ENCODE results near the gene CALY. TPM values are rescaled to one million over a fixed set of nuclear protein-coding genes. Genes with fewer than 3 reads are reported as not detected.
A peak's percentile ranks its signal among the peaks of the same experiment; 100 is the strongest.

CALY gene
- polyA plus RNA-seq, 2 donors: 0.05 to 0.12 TPM

- peak overlapping the region; percentile 19 to 29 for H3K4me3 ChIP-seq (ENCODE audit: low read depth in 1 of 2, low read length in 2 of 2)
- 3 to 4% methylated on average over 58 to 75 of the region's 75 CpGs for WGBS, 2 donors
These were observed 1.2 kb downstream of the CALY start for GRCh38 chr10:133335246-133336117.

DNA sequence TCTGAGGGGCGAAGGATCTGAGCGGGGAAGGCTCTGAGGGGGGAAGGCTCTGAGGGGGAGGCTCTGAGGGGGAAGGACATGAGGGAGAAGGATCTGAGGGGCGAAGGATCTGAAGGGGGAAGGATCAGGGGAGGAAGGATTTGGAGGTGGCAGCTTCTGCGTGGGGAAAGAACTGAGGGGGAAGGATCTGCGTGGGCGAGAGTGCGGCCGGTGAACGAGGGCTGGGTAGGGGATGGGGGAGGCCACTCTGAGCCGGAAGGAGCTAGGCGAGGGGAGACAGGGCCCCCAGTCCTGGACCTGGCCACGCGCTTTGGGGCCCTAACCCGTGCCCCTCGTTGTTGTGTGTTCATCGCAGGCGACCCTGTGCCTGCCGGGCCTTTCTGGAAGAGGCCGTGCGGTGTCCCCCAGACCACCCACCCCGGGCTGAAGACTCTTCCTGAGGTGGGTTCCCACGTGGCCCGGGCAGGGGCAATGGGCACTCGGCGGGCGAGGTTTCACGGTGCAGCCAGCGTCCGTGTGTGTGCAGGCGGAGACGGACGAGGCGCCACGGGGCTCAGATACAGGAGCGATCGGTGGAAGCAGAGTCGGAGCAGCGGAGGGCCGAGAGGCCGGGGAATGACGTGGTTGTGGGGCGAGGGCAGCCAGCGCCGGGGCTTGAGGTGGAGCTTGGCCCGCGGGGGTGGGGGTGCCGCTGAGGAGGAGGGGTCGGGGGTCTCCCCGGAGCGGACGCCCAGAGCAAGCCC, 2.0 kb downstream of the CALY start:
- H3K4me3 ChIP-seq (ENCODE audit: low read depth in 1 of 2, low read length in 2 of 2): peak overlapping the region; percentile 19 to 29
- H3K4me1 ChIP-seq (ENCODE audit: control insufficient read depth in 2 of 2, insufficient read depth in 2 of 2, low read length in 1 of 2): peaks cover 5 to 8% of the 10 kb centered on the region in 2 donors
- H3K9me3 ChIP-seq (ENCODE audit: control insufficient read depth in 2 of 2, insufficient read depth in 1 of 2, low read depth in 1 of 2, low read length in 1 of 2): peaks cover 0 to 4% of the 10 kb centered on the region in 2 donors
- WGBS, 2 donors: 14 to 18% methylated on average over 38 to 51 of the region's 51 CpGs
- no peaks in the 10 kb centered on the region for H3K36me3 ChIP-seq (ENCODE audit: control insufficient read depth in 2 of 2, insufficient read depth in 2 of 2, low read length in 1 of 2)
- no peak overlapping the region for H3K27ac ChIP-seq (ENCODE audit: low read depth in 2 of 2, low read length in 1 of 2)
- H3K27me3 ChIP-seq (ENCODE audit: control insufficient read depth in 1 of 2, insufficient read depth in 2 of 2, low read length in 2 of 2): peaks cover 0 to 11% of the 10 kb centered on the region in 2 donors

More at GRCh38 chr10:133335246-133336117, 1.2 kb downstream of the CALY start:
- peaks cover 5 to 8% of the 10 kb centered on the region in 2 donors for H3K4me1 ChIP-seq (ENCODE audit: control insufficient read depth in 2 of 2, insufficient read depth in 2 of 2, low read length in 1 of 2)
- no peak overlapping the region for H3K27ac ChIP-seq (ENCODE audit: low read depth in 2 of 2, low read length in 1 of 2)
- H3K27me3 ChIP-seq (ENCODE audit: control insufficient read depth in 1 of 2, insufficient read depth in 2 of 2, low read length in 2 of 2): peaks cover 0 to 11% of the 10 kb centered on the region in 2 donors
- H3K36me3 ChIP-seq (ENCODE audit: control insufficient read depth in 2 of 2, insufficient read depth in 2 of 2, low read length in 1 of 2): no peaks in the 10 kb centered on the region
- H3K9me3 ChIP-seq (ENCODE audit: control insufficient read depth in 2 of 2, insufficient read depth in 1 of 2, low read depth in 1 of 2, low read length in 1 of 2): peaks cover 0 to 7% of the 10 kb centered on the region in 2 donors

- Histone ChIP-seq H3K27me3 (ENCODE audit: control insufficient read depth in 1 of 2, insufficient read depth in 2 of 2, low read length in 2 of 2) (peaks cover 0 to 12% of the 10 kb centered on the region in 2 donors), H3K27ac (ENCODE audit: low read depth in 2 of 2, low read length in 1 of 2) (no peak overlapping the region), H3K9me3 (ENCODE audit: control insufficient read depth in 2 of 2, insufficient read depth in 1 of 2, low read depth in 1 of 2, low read length in 1 of 2) (no peaks in the 10 kb centered on the region), H3K4me1 (ENCODE audit: control insufficient read depth in 2 of 2, insufficient read depth in 2 of 2, low read length in 1 of 2) (peaks cover 5 to 8% of the 10 kb centered on the region in 2 donors), H3K4me3 (ENCODE audit: low read depth in 1 of 2, low read length in 2 of 2) (no peak overlapping the region), H3K36me3 (ENCODE audit: control insufficient read depth in 2 of 2, insufficient read depth in 2 of 2, low read length in 1 of 2) (no peaks in the 10 kb centered on the region)
- WGBS, 2 donors: 79 to 83% methylated on average over 27 to 30 of the region's 30 CpGs
These were observed 3.6 kb downstream of the CALY start for GRCh38 chr10:133332936-133333699.

GRCh38 chr10:133329491-133330202, 7.0 kb downstream of the CALY start:
- no peak overlapping the region for H3K4me3 ChIP-seq (ENCODE audit: low read depth in 1 of 2, low read length in 2 of 2)
- H3K27ac ChIP-seq (ENCODE audit: low read depth in 2 of 2, low read length in 1 of 2): no peak overlapping the region
- peaks cover 3 to 25% of the 10 kb centered on the region in 2 donors for H3K27me3 ChIP-seq (ENCODE audit: control insufficient read depth in 1 of 2, insufficient read depth in 2 of 2, low read length in 2 of 2)
- H3K36me3 ChIP-seq (ENCODE audit: control insufficient read depth in 2 of 2, insufficient read depth in 2 of 2, low read length in 1 of 2): no peaks in the 10 kb centered on the region
- no peaks in the 10 kb centered on the region for H3K9me3 ChIP-seq (ENCODE audit: control insufficient read depth in 2 of 2, insufficient read depth in 1 of 2, low read depth in 1 of 2, low read length in 1 of 2)
- WGBS, 2 donors: 9% methylated on average over 37 of the region's 37 CpGs
- peaks cover 6 to 8% of the 10 kb centered on the region in 2 donors for H3K4me1 ChIP-seq (ENCODE audit: control insufficient read depth in 2 of 2, insufficient read depth in 2 of 2, low read length in 1 of 2)

- 77 to 78% methylated on average over 15 of the region's 15 CpGs for WGBS, 2 donors
- no peak overlapping the region for H3K4me3 ChIP-seq (ENCODE audit: low read depth in 1 of 2, low read length in 2 of 2)
- H3K27me3 ChIP-seq (ENCODE audit: control insufficient read depth in 1 of 2, insufficient read depth in 2 of 2, low read length in 2 of 2): peaks cover 3 to 25% of the 10 kb centered on the region in 2 donors
- no peaks in the 10 kb centered on the region for H3K9me3 ChIP-seq (ENCODE audit: control insufficient read depth in 2 of 2, insufficient read depth in 1 of 2, low read depth in 1 of 2, low read length in 1 of 2)
- peaks cover 6 to 8% of the 10 kb centered on the region in 2 donors for H3K4me1 ChIP-seq (ENCODE audit: control insufficient read depth in 2 of 2, insufficient read depth in 2 of 2, low read length in 1 of 2)
- H3K27ac ChIP-seq (ENCODE audit: low read depth in 2 of 2, low read length in 1 of 2): no peak overlapping the region
- H3K36me3 ChIP-seq (ENCODE audit: control insufficient read depth in 2 of 2, insufficient read depth in 2 of 2, low read length in 1 of 2): no peaks in the 10 kb centered on the region
These were observed 8.0 kb downstream of the CALY start for GRCh38 chr10:133328358-133329343.

DNA sequence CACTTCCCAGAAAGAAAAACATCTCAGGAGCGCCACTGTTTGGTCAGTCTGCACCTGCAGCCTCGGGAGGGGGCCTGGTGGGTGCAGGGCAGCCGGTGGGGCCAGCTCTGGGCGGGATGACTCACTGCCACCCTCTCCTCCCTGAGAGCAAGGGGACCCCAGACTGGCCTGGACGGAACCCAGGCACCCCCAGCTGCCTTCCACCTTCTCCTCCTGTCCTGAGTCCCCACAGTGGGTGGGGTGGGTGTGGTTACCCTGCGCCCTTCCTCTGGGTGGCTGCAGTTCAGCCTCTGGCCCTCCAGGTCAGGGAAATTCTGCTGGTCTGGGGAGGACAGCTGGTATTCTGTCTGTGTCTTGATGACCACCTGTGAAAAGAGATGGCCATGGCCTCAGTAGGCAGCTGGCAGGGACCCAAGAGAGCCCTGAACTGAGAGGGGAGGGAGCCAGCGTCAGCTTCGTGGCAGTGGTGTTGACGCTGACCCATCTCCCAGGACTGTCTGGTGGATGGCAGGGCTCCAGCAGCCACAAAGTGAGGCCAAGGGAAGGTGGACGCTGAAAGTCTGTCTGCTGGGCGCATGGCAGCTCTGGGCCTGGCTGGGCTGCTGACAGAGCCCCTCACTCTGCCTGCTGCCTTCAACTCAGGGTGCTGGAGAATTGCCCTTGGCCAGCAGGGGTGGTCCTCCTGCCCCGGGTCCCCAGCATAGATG, 8.9 kb downstream of the CALY start:
- H3K9me3 ChIP-seq (ENCODE audit: control insufficient read depth in 2 of 2, insufficient read depth in 1 of 2, low read depth in 1 of 2, low read length in 1 of 2): no peaks in the 10 kb centered on the region
- no peak overlapping the region for H3K27ac ChIP-seq (ENCODE audit: low read depth in 2 of 2, low read length in 1 of 2)
- 42 to 43% methylated on average over 12 of the region's 12 CpGs for WGBS, 2 donors
- no peak overlapping the region for H3K4me3 ChIP-seq (ENCODE audit: low read depth in 1 of 2, low read length in 2 of 2)
- peaks cover 3 to 25% of the 10 kb centered on the region in 2 donors for H3K27me3 ChIP-seq (ENCODE audit: control insufficient read depth in 1 of 2, insufficient read depth in 2 of 2, low read length in 2 of 2)
- H3K36me3 ChIP-seq (ENCODE audit: control insufficient read depth in 2 of 2, insufficient read depth in 2 of 2, low read length in 1 of 2): no peaks in the 10 kb centered on the region
- H3K4me1 ChIP-seq (ENCODE audit: control insufficient read depth in 2 of 2, insufficient read depth in 2 of 2, low read length in 1 of 2): peaks cover 6 to 8% of the 10 kb centered on the region in 2 donors

DNA sequence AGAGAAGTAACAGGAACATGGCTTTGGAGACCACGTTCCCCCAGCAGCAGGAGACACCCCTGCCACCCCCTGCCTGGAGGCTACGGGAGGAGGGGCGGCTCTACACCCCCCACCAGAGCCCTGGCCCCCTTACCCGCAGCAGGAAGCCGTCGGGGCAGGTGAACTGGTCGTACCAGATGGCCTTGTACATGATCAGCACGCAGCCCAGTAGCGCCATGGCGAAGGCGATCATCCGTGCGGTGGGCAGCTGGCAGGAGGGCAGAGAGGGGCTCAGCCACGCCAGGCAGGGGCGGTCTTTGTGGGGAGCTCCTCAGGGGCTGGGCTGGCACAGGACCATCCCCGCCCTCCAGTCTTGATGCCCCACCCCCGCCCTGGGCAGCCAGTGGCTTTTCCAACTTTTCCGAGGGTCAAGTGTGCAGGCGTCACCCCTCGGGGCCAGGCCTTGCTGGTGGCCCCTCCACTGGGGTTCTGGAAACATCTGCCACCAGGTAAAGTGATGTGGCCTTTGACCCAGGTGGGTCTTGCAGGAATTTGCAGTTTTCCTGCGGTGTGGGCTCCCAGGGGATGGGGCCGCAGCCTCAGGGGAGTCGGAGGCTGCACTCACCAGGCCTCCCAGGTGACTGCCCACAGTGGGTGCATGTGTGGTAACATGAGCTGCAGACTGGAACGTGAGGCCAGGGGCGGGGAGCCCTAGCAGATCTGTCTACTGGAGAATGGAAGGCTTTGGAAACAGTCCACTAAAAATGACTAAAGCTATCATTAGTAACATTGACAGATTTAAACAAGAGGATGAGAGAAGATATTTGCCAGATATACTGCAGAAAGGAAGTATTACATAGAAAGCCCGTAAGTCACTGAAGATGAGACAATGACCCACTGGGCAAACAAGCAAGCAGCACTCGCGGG, 9.7 kb downstream of the CALY start:
- Histone ChIP-seq H3K4me3 (ENCODE audit: low read depth in 1 of 2, low read length in 2 of 2) (no peak overlapping the region), H3K27ac (ENCODE audit: low read depth in 2 of 2, low read length in 1 of 2) (no peak overlapping the region), H3K4me1 (ENCODE audit: control insufficient read depth in 2 of 2, insufficient read depth in 2 of 2, low read length in 1 of 2) (peaks cover 6 to 8% of the 10 kb centered on the region in 2 donors), H3K9me3 (ENCODE audit: control insufficient read depth in 2 of 2, insufficient read depth in 1 of 2, low read depth in 1 of 2, low read length in 1 of 2) (no peaks in the 10 kb centered on the region), H3K36me3 (ENCODE audit: control insufficient read depth in 2 of 2, insufficient read depth in 2 of 2, low read length in 1 of 2) (no peaks in the 10 kb centered on the region), H3K27me3 (ENCODE audit: control insufficient read depth in 1 of 2, insufficient read depth in 2 of 2, low read length in 2 of 2) (peaks cover 3 to 25% of the 10 kb centered on the region in 2 donors)
- 22 to 25% methylated on average over 28 of the region's 28 CpGs for WGBS, 2 donors

Measured in esophagus (tissue), 2 donors.